Measurements from ENCODE around the gene DVL2.

The DVL2 gene

GRCh38 chr17:7177191-7177953 lies 56.9 kb downstream of the DVL2 start:
- Histone ChIP-seq H3K4me3 (ENCODE audit: low read length) (no peak overlapping the region), H3K27me3 (ENCODE audit: control insufficient read depth, insufficient read depth, low read length) (peaks cover 29% of the 10 kb centered on the region), H3K36me3 (ENCODE audit: control insufficient read depth, insufficient read depth, low read length) (no peaks in the 10 kb centered on the region), H3K9me3 (ENCODE audit: control insufficient read depth, low read length) (no peaks in the 10 kb centered on the region), H3K4me1 (ENCODE audit: control insufficient read depth, insufficient read depth, low read length) (peaks cover 26% of the 10 kb centered on the region), H3K9ac (ENCODE audit: low read length) (peak overlapping the region; percentile 28)

GRCh38 chr17:7176841-7177190 lies 57.5 kb downstream of the DVL2 start:
- Histone ChIP-seq H3K9me3 (ENCODE audit: control insufficient read depth, low read length) (no peaks in the 10 kb centered on the region), H3K36me3 (ENCODE audit: control insufficient read depth, insufficient read depth, low read length) (no peaks in the 10 kb centered on the region), H3K4me1 (ENCODE audit: control insufficient read depth, insufficient read depth, low read length) (peaks cover 26% of the 10 kb centered on the region), H3K27me3 (ENCODE audit: control insufficient read depth, insufficient read depth, low read length) (peaks cover 29% of the 10 kb centered on the region), H3K4me3 (ENCODE audit: low read length) (no peak overlapping the region), H3K9ac (ENCODE audit: low read length) (no peak overlapping the region)

- Histone ChIP-seq H3K27me3 (ENCODE audit: control insufficient read depth, insufficient read depth, low read length) (peaks cover 29% of the 10 kb centered on the region), H3K36me3 (ENCODE audit: control insufficient read depth, insufficient read depth, low read length) (no peaks in the 10 kb centered on the region), H3K4me3 (ENCODE audit: low read length) (no peak overlapping the region), H3K9me3 (ENCODE audit: control insufficient read depth, low read length) (no peaks in the 10 kb centered on the region), H3K9ac (ENCODE audit: low read length) (no peak overlapping the region), H3K4me1 (ENCODE audit: control insufficient read depth, insufficient read depth, low read length) (peaks cover 26% of the 10 kb centered on the region)
Measured at GRCh38 chr17:7176107-7176840, 58.0 kb downstream of the DVL2 start.
